ENCODE measurements around the gene PKLR. TPM values are rescaled to one million over a fixed set of nuclear protein-coding genes. Genes with fewer than 3 reads are reported as not detected.
A peak's percentile ranks its signal among the peaks of the same experiment; 100 is the strongest.

PKLR gene
- total RNA-seq, 1 experiment from 2014 or later: not detected

GRCh38 chr1:155286544-155286943 is 14.7 kb downstream of the PKLR start:
- DNase-seq (ENCODE audit: extremely low read depth, low read depth): no peak

GRCh38 chr1:155285631-155286044 is 15.6 kb downstream of the PKLR start:
- no peak for DNase-seq (ENCODE audit: extremely low read depth, low read depth)

- no peak for DNase-seq (ENCODE audit: extremely low read depth, low read depth)
These were observed 16.2 kb downstream of the PKLR start for GRCh38 chr1:155285063-155285462.

- no peak for DNase-seq (ENCODE audit: extremely low read depth, low read depth)
These were observed 16.8 kb downstream of the PKLR start for GRCh38 chr1:155284476-155284875.

- no peak for DNase-seq (ENCODE audit: extremely low read depth, low read depth)
These were observed 18.6 kb downstream of the PKLR start for GRCh38 chr1:155282488-155283091.

GRCh38 chr1:155279268-155279667 is 22.0 kb downstream of the PKLR start:
- no peak for DNase-seq (ENCODE audit: extremely low read depth, low read depth)

- DNase-seq (ENCODE audit: extremely low read depth, low read depth): no peak
These were observed 22.5 kb downstream of the PKLR start for GRCh38 chr1:155278689-155279160.

GRCh38 chr1:155277902-155278688 is 23.1 kb downstream of the PKLR start:
- peak; percentile 44 for DNase-seq (ENCODE audit: extremely low read depth, low read depth)

- DNase-seq (ENCODE audit: extremely low read depth, low read depth): peak; percentile 98
These were observed 24.0 kb downstream of the PKLR start, which contains the start of gene HCN3 for GRCh38 chr1:155277070-155277901. Gene HCN3, plus strand, starts transcription at chr1:155277463. Its CDS starts 128 bp downstream, at chr1:155277591.

- DNase-seq (ENCODE audit: extremely low read depth, low read depth): peak; percentile 96
These were observed 27.6 kb downstream of the PKLR start, which contains the start of gene CLK2 for GRCh38 chr1:155273343-155274245. Gene CLK2, minus strand, starts transcription at chr1:155273504. Its CDS starts 2,527 bp downstream, at chr1:155270977.

GRCh38 chr1:155272466-155273342 is 28.5 kb downstream of the PKLR start:
- DNase-seq (ENCODE audit: extremely low read depth, low read depth): no peak

GRCh38 chr1:155269381-155269780 is 31.9 kb downstream of the PKLR start:
- DNase-seq (ENCODE audit: extremely low read depth, low read depth): no peak

- DNase-seq (ENCODE audit: extremely low read depth, low read depth): no peak
These were observed 32.6 kb downstream of the PKLR start for GRCh38 chr1:155268630-155269029.

- no peak for DNase-seq (ENCODE audit: extremely low read depth, low read depth)
These were observed 33.9 kb downstream of the PKLR start for GRCh38 chr1:155267373-155267772.

GRCh38 chr1:155266553-155266952 is 34.7 kb downstream of the PKLR start:
- DNase-seq (ENCODE audit: extremely low read depth, low read depth): no peak

GRCh38 chr1:155263067-155263466 is 38.2 kb downstream of the PKLR start:
- no peak for DNase-seq (ENCODE audit: extremely low read depth, low read depth)

- peak; percentile 99 for DNase-seq (ENCODE audit: extremely low read depth, low read depth)
These were observed 39.2 kb downstream of the PKLR start, which contains the start of gene SCAMP3 for GRCh38 chr1:155261852-155262673. Gene SCAMP3, minus strand, starts transcription at chr1:155262360. Its CDS starts 209 bp downstream, at chr1:155262151.

- no peak for DNase-seq (ENCODE audit: extremely low read depth, low read depth)
These were observed 39.8 kb downstream of the PKLR start for GRCh38 chr1:155261493-155261851.

All from NCI-H460 (cell line).